ENCODE measurements around the gene PDE6A.
"Not testable (repeated sequence)": the region's sequence is repeated elsewhere in the genome, so short reads cannot be mapped to it uniquely, and the experiment has no call there.

Gene PDE6A

GRCh38 chr5:149881874-149882273, 62.7 kb downstream of the PDE6A start:
- H3K27ac ChIP-seq, result no peak overlapping the region
- no peak for DNase-seq
- no peak overlapping the region for H3K4me3 ChIP-seq (ENCODE audit: low read depth, low read length)
- in situ Hi-C loops (cut with HindIII; ENCODE audit: low pct_ligation_motif_present, low sequenced_read_pairs), result no loop called here
- H3K27me3 ChIP-seq (replicated peaks), result no peaks in the 10 kb centered on the region
- TF ChIP-seq CTCF (IDR thresholded peaks at IDR 0.05; ENCODE audit: low read depth, low read length, missing control alignments), result no peak
- no peaks in the 10 kb centered on the region for H3K36me3 ChIP-seq (replicated peaks)

- in situ Hi-C loops (cut with HindIII; ENCODE audit: low pct_ligation_motif_present, low sequenced_read_pairs), result no loop called here
- no peak for DNase-seq
- H3K4me3 ChIP-seq (ENCODE audit: low read depth, low read length), result no peak overlapping the region
- no peaks in the 10 kb centered on the region for H3K36me3 ChIP-seq (replicated peaks)
- TF ChIP-seq CTCF (IDR thresholded peaks at IDR 0.05; ENCODE audit: low read depth, low read length, missing control alignments), result no peak
- no peaks in the 10 kb centered on the region for H3K27me3 ChIP-seq (replicated peaks)
- no peak overlapping the region for H3K27ac ChIP-seq
Measured at GRCh38 chr5:149881069-149881622, 63.4 kb downstream of the PDE6A start.

GRCh38 chr5:149879593-149879992, 65.0 kb downstream of the PDE6A start:
- in situ Hi-C loops (cut with HindIII; ENCODE audit: low pct_ligation_motif_present, low sequenced_read_pairs), result not testable (repeated sequence)

GRCh38 chr5:149878371-149878770, 66.2 kb downstream of the PDE6A start:
- H3K4me3 ChIP-seq (ENCODE audit: low read depth, low read length), result no peak overlapping the region
- H3K36me3 ChIP-seq (replicated peaks), result no peaks in the 10 kb centered on the region
- in situ Hi-C loops (cut with HindIII; ENCODE audit: low pct_ligation_motif_present, low sequenced_read_pairs), result no loop called here
- no peak overlapping the region for H3K27ac ChIP-seq
- no peak for TF ChIP-seq CTCF (IDR thresholded peaks at IDR 0.05; ENCODE audit: low read depth, low read length, missing control alignments)
- no peaks in the 10 kb centered on the region for H3K27me3 ChIP-seq (replicated peaks)
- no peak for DNase-seq

More at GRCh38 chr5:149879593-149879992, 65.0 kb downstream of the PDE6A start:
- not testable (repeated sequence) for H3K4me3 ChIP-seq (ENCODE audit: low read depth, low read length); H3K36me3 ChIP-seq (replicated peaks); DNase-seq; H3K27me3 ChIP-seq (replicated peaks); H3K27ac ChIP-seq

GRCh38 chr5:149873896-149874295, 70.7 kb downstream of the PDE6A start:
- H3K36me3 ChIP-seq (replicated peaks), result no peaks in the 10 kb centered on the region
- no peak overlapping the region for H3K27ac ChIP-seq
- in situ Hi-C loops (cut with HindIII; ENCODE audit: low pct_ligation_motif_present, low sequenced_read_pairs), result no loop called here
- TF ChIP-seq CTCF (IDR thresholded peaks at IDR 0.05; ENCODE audit: low read depth, low read length, missing control alignments), result no peak
- no peaks in the 10 kb centered on the region for H3K27me3 ChIP-seq (replicated peaks)
- no peak for DNase-seq
- no peak overlapping the region for H3K4me3 ChIP-seq (ENCODE audit: low read depth, low read length)

- TF ChIP-seq CTCF (IDR thresholded peaks at IDR 0.05; ENCODE audit: low read depth, low read length, missing control alignments), result no peak
- Histone ChIP-seq H3K27ac (no peak overlapping the region), H3K36me3 (replicated peaks) (no peaks in the 10 kb centered on the region), H3K4me3 (ENCODE audit: low read depth, low read length) (no peak overlapping the region), H3K27me3 (replicated peaks) (no peaks in the 10 kb centered on the region)
- no peak for DNase-seq
- in situ Hi-C loops (cut with HindIII; ENCODE audit: low pct_ligation_motif_present, low sequenced_read_pairs), result no loop called here
Measured at GRCh38 chr5:149872351-149873040, 72.1 kb downstream of the PDE6A start.

All from brain microvascular endothelial cell (primary cell).